ENCODE data around the gene TGDS.
A peak's percentile ranks its signal among the peaks of the same experiment; 100 is the strongest.

DNA sequence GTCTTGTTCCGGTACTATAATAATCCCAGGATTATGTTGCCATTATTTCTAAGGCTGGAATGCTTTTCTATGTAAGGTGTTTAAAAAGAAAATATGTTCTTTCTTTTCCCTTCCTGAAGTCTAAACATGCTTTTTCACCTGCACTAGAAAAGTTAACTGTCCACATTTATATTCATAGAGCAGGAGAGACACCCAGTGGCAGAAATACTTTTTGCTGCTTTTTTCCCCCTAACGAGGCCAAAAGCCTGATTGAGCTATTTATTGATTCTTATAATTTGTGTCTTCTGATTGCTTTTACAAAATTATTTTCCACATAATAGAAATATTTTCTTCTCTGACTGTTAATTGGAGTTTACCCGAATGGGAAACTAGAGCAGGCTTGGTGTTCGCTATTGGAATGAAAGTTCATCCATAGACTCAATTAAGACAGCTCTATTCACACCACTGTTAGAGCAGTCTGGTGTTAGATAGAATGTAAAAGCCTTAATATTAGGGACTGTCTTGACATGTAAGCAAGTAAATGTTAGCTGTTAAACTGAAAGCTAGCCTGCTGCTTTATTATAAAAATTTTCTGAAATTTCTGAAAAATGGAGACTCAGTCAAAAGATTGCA lies 21.5 kb upstream of the TGDS start:
- TF ChIP-seq, protein P1, sequence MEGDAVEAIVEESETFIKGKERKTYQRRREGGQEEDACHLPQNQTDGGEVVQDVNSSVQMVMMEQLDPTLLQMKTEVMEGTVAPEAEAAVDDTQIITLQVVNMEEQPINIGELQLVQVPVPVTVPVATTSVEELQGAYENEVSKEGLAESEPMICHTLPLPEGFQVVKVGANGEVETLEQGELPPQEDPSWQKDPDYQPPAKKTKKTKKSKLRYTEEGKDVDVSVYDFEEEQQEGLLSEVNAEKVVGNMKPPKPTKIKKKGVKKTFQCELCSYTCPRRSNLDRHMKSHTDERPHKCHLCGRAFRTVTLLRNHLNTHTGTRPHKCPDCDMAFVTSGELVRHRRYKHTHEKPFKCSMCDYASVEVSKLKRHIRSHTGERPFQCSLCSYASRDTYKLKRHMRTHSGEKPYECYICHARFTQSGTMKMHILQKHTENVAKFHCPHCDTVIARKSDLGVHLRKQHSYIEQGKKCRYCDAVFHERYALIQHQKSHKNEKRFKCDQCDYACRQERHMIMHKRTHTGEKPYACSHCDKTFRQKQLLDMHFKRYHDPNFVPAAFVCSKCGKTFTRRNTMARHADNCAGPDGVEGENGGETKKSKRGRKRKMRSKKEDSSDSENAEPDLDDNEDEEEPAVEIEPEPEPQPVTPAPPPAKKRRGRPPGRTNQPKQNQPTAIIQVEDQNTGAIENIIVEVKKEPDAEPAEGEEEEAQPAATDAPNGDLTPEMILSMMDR (IDR thresholded peaks at IDR 0.05; ENCODE audit: insufficient read depth, low read length), result peak; percentile 4
- TF ChIP-seq GABPA (IDR thresholded peaks at IDR 0.05; ENCODE audit: low read depth), result no peak
